Measurements from ENCODE around the gene DLG2. TPM values are rescaled to one million over a fixed set of nuclear protein-coding genes. Genes with fewer than 3 reads are reported as not detected.

Gene DLG2
- total RNA-seq, 2 donors from 2014 or later: 3.8 to 16.4 TPM

DNA sequence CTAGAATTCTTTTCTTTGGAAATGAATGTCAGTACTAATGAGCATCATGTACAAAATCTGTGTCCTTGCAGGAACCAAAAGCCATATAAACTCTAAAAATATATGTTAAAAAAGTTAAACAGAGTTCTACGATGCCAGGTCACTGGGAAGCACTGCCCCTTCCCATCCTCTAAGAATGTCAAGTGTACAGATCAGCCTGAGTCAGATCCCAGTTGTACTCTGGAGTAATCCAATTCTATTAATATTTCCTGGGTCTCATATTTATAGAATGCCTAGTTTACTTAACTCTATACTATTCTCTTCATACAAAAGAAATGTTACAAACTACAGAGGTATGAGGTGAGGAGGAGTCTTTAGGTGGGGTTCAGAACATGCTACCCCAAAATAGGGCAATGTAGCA is 460.1 kb downstream of the DLG2 start:
- DNase-seq (ENCODE audit: low spot score) (no peak), ATAC-seq (ENCODE audit: insufficient number of reproducible peaks, low FRiP score, low read depth) (no peak)
- no peaks in the 10 kb centered on the region for H3K36me3 ChIP-seq
- no peak overlapping the region for H3K4me3 ChIP-seq
- TF ChIP-seq, protein P1, sequence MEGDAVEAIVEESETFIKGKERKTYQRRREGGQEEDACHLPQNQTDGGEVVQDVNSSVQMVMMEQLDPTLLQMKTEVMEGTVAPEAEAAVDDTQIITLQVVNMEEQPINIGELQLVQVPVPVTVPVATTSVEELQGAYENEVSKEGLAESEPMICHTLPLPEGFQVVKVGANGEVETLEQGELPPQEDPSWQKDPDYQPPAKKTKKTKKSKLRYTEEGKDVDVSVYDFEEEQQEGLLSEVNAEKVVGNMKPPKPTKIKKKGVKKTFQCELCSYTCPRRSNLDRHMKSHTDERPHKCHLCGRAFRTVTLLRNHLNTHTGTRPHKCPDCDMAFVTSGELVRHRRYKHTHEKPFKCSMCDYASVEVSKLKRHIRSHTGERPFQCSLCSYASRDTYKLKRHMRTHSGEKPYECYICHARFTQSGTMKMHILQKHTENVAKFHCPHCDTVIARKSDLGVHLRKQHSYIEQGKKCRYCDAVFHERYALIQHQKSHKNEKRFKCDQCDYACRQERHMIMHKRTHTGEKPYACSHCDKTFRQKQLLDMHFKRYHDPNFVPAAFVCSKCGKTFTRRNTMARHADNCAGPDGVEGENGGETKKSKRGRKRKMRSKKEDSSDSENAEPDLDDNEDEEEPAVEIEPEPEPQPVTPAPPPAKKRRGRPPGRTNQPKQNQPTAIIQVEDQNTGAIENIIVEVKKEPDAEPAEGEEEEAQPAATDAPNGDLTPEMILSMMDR (IDR thresholded peaks at IDR 0.05): no peak
- H3K27me3 ChIP-seq (replicated peaks; ENCODE audit: insufficient read depth): no peaks in the 10 kb centered on the region
- no peaks in the 10 kb centered on the region for H3K9me3 ChIP-seq
- no peaks in the 10 kb centered on the region for H3K4me1 ChIP-seq (ENCODE audit: control insufficient read depth in 1 of 2, low read depth in 2 of 2)
- H3K27ac ChIP-seq: no peak overlapping the region

DNA sequence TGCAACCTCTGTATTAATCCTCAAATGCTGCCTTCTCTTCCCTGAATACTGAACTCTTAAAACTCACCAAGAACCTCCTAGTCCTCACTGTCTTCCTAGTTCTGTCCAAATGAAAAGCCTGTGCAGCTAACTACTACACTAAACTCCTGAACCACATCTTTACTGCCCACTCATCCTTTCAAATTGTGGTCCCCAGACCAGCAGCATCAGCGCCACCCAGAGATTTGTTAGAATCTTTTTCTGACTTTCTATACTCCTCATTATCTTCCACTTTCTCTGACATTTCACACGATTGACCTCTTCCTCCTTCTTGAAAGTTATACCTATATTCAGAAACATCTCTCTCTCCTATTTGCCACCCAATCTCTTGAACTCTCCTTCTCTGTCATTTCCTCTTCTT is 461.3 kb downstream of the DLG2 start:
- Histone ChIP-seq H3K36me3 (no peaks in the 10 kb centered on the region), H3K27me3 (replicated peaks; ENCODE audit: insufficient read depth) (no peaks in the 10 kb centered on the region), H3K27ac (no peak overlapping the region), H3K9me3 (no peaks in the 10 kb centered on the region), H3K4me1 (ENCODE audit: control insufficient read depth in 1 of 2, low read depth in 2 of 2) (no peaks in the 10 kb centered on the region), H3K4me3 (no peak overlapping the region)
- TF ChIP-seq, protein P1 (IDR thresholded peaks at IDR 0.05): no peak
- no peak for ATAC-seq (ENCODE audit: insufficient number of reproducible peaks, low FRiP score, low read depth)
- DNase-seq (ENCODE audit: low spot score): no peak

DNA sequence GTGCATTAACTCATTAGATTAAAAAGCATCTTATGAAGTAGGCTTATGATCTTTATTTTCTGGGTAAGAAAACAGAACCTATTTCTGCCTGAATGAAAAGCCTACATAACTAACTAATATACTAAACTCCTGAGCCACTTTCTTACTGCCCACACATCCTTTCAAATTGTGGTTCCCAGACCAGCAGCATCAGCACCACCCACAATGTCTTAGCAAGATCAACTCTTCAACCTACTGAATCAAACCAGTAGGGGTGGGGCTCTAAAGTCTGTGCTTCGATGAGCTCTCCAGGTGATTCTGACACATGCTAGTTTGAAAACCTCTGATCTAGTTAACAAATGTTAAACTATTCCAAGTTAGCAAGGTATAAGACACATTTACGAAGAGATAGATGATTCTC is 462.4 kb downstream of the DLG2 start:
- TF ChIP-seq, protein P1 (IDR thresholded peaks at IDR 0.05): no peak
- DNase-seq (ENCODE audit: low spot score) (no peak), ATAC-seq (ENCODE audit: insufficient number of reproducible peaks, low FRiP score, low read depth) (no peak)
- Histone ChIP-seq H3K9me3 (no peaks in the 10 kb centered on the region), H3K27me3 (replicated peaks; ENCODE audit: insufficient read depth) (no peaks in the 10 kb centered on the region), H3K27ac (no peak overlapping the region), H3K36me3 (no peaks in the 10 kb centered on the region), H3K4me3 (no peak overlapping the region), H3K4me1 (ENCODE audit: control insufficient read depth in 1 of 2, low read depth in 2 of 2) (no peaks in the 10 kb centered on the region)

DNA sequence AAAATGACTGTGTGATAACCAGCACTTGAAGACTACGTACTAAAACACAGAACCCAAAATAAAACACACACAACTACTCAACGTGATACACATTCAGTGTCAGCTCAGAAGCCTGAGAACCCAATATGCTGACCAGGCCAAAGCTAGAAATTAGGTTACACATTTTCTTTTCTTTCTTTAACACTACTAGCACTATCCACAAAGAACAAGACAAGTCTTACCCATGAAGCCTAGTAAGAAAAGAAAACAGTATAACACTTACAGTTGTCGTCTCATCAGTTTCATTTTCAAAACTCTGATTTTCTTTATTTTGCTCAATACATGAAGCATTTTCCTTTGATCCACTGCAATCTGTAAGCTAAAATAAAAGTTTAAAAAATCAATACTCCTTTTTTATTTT is 472.9 kb downstream of the DLG2 start:
- H3K27me3 ChIP-seq (replicated peaks; ENCODE audit: insufficient read depth): no peaks in the 10 kb centered on the region
- no peaks in the 10 kb centered on the region for H3K4me1 ChIP-seq (ENCODE audit: control insufficient read depth in 1 of 2, low read depth in 2 of 2)
- ATAC-seq (ENCODE audit: insufficient number of reproducible peaks, low FRiP score, low read depth) (no peak), DNase-seq (ENCODE audit: low spot score) (no peak)
- H3K36me3 ChIP-seq: no peaks in the 10 kb centered on the region
- TF ChIP-seq, protein P1 (IDR thresholded peaks at IDR 0.05): no peak
- no peak overlapping the region for H3K27ac ChIP-seq
- H3K4me3 ChIP-seq: no peak overlapping the region
- H3K9me3 ChIP-seq: no peaks in the 10 kb centered on the region

DNA sequence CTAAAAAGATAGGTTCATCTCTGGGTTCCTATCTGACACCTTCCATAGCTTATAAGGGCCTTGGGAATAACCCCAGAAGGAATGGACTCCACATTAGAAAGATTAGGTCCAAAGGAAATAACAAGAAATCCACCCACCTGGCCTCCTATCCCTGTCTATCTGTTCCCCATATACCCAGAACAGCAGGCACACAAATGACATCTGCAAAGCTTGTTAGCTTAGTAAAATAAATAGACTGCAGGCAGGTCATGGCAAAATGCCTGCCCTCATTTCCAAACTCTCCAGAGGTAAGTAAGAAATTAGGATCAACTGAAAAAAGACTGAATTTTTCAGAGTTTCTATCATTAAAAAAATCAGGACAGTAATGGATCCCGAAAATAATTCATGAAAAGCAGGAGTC is 489.5 kb downstream of the DLG2 start:
- ATAC-seq (ENCODE audit: insufficient number of reproducible peaks, low FRiP score, low read depth): no peak
- no peaks in the 10 kb centered on the region for H3K36me3 ChIP-seq

More for the DNA sequence above, 489.5 kb downstream of the DLG2 start:
- H3K4me1 ChIP-seq (ENCODE audit: control insufficient read depth in 1 of 2, low read depth in 2 of 2): peaks cover 0 to 9% of the 10 kb centered on the region in 2 donors
- TF ChIP-seq, protein P1 (IDR thresholded peaks at IDR 0.05): no peak
- H3K4me3 ChIP-seq: no peak overlapping the region
- no peaks in the 10 kb centered on the region for H3K27me3 ChIP-seq (replicated peaks; ENCODE audit: insufficient read depth)
- no peak overlapping the region for H3K27ac ChIP-seq
- no peak for DNase-seq (ENCODE audit: low spot score)
- H3K9me3 ChIP-seq: no peaks in the 10 kb centered on the region

All from thoracic aorta (tissue), 2 donors.